ENCODE results near the gene PKD2L1. TPM values are rescaled to one million over a fixed set of nuclear protein-coding genes. Genes with fewer than 3 reads are reported as not detected.

The PKD2L1 gene
- total and polyA plus RNA-seq, 10 of the 15 experiments (the other 5 are each of a cell fraction or from before 2014, with no cell fraction given) = 0.05 to 0.17 (median 0.08) TPM; not detected in 6

- TF ChIP-seq BHLHE40 (IDR thresholded peaks at IDR 0.05; ENCODE audit: borderline replicate concordance in 1 of 2, low read depth in 2 of 2, low read length in 1 of 2) (peak; percentile 62 to 66; a peak in 2 of 4 replicates), HDAC2 (IDR thresholded peaks at IDR 0.05) (no peak), POLR2AphosphoS5 (IDR thresholded peaks at IDR 0.05; ENCODE audit: low read length) (no peak), NBN (IDR thresholded peaks at IDR 0.05) (peak; percentile 63; the same call in 1 of the 2 replicates), PKNOX1 (IDR thresholded peaks at IDR 0.05) (no peak), SMAD1 (IDR thresholded peaks at IDR 0.05; ENCODE audit: low read depth, partially characterized antibody) (peak; percentile 28), CREM (IDR thresholded peaks at IDR 0.05; ENCODE audit: low read depth) (0 out of 2 replicates have a peak, but pooled peaks have one; percentile 28), RUNX3 (IDR thresholded peaks at IDR 0.05; ENCODE audit: low read length) (peak; percentile 97), POU2F2 (IDR thresholded peaks at IDR 0.05; ENCODE audit: borderline replicate concordance, low read depth, low read length) (no peak), MLLT1 (IDR thresholded peaks at IDR 0.05) (peak; percentile 95), BMI1 (IDR thresholded peaks at IDR 0.05; ENCODE audit: borderline replicate concordance) (no peak), CEBPZ (IDR thresholded peaks at IDR 0.05; ENCODE audit: low read depth, low read length) (no peak), PAX5 (IDR thresholded peaks at IDR 0.05; ENCODE audit: borderline replicate concordance, low read depth, low read length) (peak; percentile 93), CBX5 (IDR thresholded peaks at IDR 0.05; ENCODE audit: low read depth) (peak; percentile 30; the same call in 1 of the 2 replicates), ETV6 (conservative IDR thresholded peaks at IDR 0.05 in 1 of 2, IDR thresholded peaks at IDR 0.05 in 1 of 2; ENCODE audit: borderline replicate concordance in 1 of 2, low read depth in 1 of 2) (no peak), SKIL (IDR thresholded peaks at IDR 0.05; ENCODE audit: low read depth, poor library complexity, severe bottlenecking) (peak; percentile 94), IKZF2 (IDR thresholded peaks at IDR 0.05) (peak; percentile 84 to 87), NFIC (IDR thresholded peaks at IDR 0.05; ENCODE audit: low read depth, low read length) (peak; percentile 68), ZNF384 (IDR thresholded peaks at IDR 0.05; ENCODE audit: borderline replicate concordance, low read depth, low read length) (peak; percentile 76; the same call in 1 of the 2 replicates), MTA2 (IDR thresholded peaks at IDR 0.05; ENCODE audit: low read depth) (peak; percentile 80), ZBED1 (IDR thresholded peaks at IDR 0.05; ENCODE audit: borderline replicate concordance) (no peak), BCL3 (IDR thresholded peaks at IDR 0.05; ENCODE audit: borderline replicate concordance, insufficient read depth, low read depth, low read length, poor library complexity, severe bottlenecking) (peak; percentile 46)
These were observed 47.8 kb upstream of the PKD2L1 start (continued) for GRCh38 chr10:100377830-100378229.
